Liver (tissue), 9 donors: Measurements from ENCODE around the gene PRRG4. TPM values are rescaled to one million over a fixed set of nuclear protein-coding genes. Genes with fewer than 3 reads are reported as not detected.

ENCODE experiments used
- DNase-seq: peaks from one replicate; pipeline ENCODE4 v3.0.0-alpha.2; 2017; ENCODE audit warnings: low spot score
- H3K27ac ChIP-seq, 2 donors: one replicate each; pipeline ENCODE4 v1.7.0; 2013; ENCODE audit warnings: inconsistent platforms in 2 of 2, low read length in 2 of 2, control low read depth in 1 of 2, low read depth in 1 of 2, mild to moderate bottlenecking in 1 of 2
- H3K27me3 ChIP-seq, 4 donors: one replicate each; pipeline versions ENCODE4 v1.6.1 to v1.7.0; 2013; ENCODE audit warnings: low read length in 3 of 4, inconsistent platforms in 1 of 4, mild to moderate bottlenecking in 1 of 4, moderate library complexity in 1 of 4; ENCODE audit not compliant: control insufficient read depth in 4 of 4, insufficient read depth in 4 of 4
- H3K36me3 ChIP-seq, 4 donors: one replicate each; pipeline versions ENCODE4 v1.6.1 to v1.7.0; 2013; ENCODE audit warnings: low read length in 3 of 4, mild to moderate bottlenecking in 3 of 4, low read depth in 1 of 4, moderate library complexity in 1 of 4; ENCODE audit not compliant: control insufficient read depth in 4 of 4, insufficient read depth in 3 of 4
- H3K4me1 ChIP-seq, 4 donors: one replicate each; pipeline versions ENCODE4 v1.6.1 to v1.7.0; 2013; ENCODE audit warnings: low read length in 3 of 4, mild to moderate bottlenecking in 3 of 4, moderate library complexity in 1 of 4; ENCODE audit not compliant: control insufficient read depth in 4 of 4, insufficient read depth in 4 of 4
- H3K4me3 ChIP-seq, 3 donors: one replicate each; pipeline versions ENCODE4 v1.6.1 to v1.7.0; 2013; ENCODE audit warnings: low read length in 3 of 3, control low read depth in 1 of 3, low read depth in 1 of 3, mild to moderate bottlenecking in 1 of 3
- H3K9ac ChIP-seq, 2 donors: one replicate each; pipeline ENCODE4 v1.7.0; 2013; ENCODE audit warnings: low read length in 2 of 2, mild to moderate bottlenecking in 2 of 2, moderate library complexity in 2 of 2, control low read depth in 1 of 2, low read depth in 1 of 2
- H3K9me3 ChIP-seq, 4 donors: one replicate each; pipeline versions ENCODE4 v1.6.1 to v1.7.0; 2013; ENCODE audit warnings: low read length in 3 of 4; ENCODE audit not compliant: control insufficient read depth in 4 of 4
- ATF3 ChIP-seq: IDR thresholded peaks from 2 replicates; pipeline ENCODE4 v1.6.1; 2016; ENCODE audit warnings: antibody characterized with exemption
- CTCF ChIP-seq: fragments of 150-350 bp; IDR thresholded peaks from 2 replicates; pipeline ENCODE4 v1.5.1; 2017; ENCODE audit warnings: improper control_type of control experiment, low read depth, low read length; ENCODE audit not compliant: missing input control
- FOXA1 ChIP-seq: IDR thresholded peaks from 2 replicates; pipeline ENCODE4 v1.6.1; 2016; ENCODE audit warnings: antibody characterized with exemption
- FOXA2 ChIP-seq: IDR thresholded peaks from 2 replicates; pipeline ENCODE4 v1.6.1; 2016; ENCODE audit warnings: antibody characterized with exemption
- GABPA ChIP-seq, 2 donors: IDR thresholded peaks in 1 of 2; conservative IDR thresholded peaks in 1 of 2; 2 replicates each; pipeline ENCODE4 v1.6.1; 2016; ENCODE audit warnings: antibody characterized with exemption in 2 of 2, mild to moderate bottlenecking in 1 of 2, moderate library complexity in 1 of 2
- HNF4A ChIP-seq, 2 donors: conservative IDR thresholded peaks; 2 replicates each; pipeline ENCODE4 v1.6.1; 2016; ENCODE audit warnings: antibody characterized with exemption in 2 of 2, mild to moderate bottlenecking in 2 of 2
- JUND ChIP-seq, 2 donors: IDR thresholded peaks; 2 replicates each; pipeline ENCODE4 v1.6.1; 2016; ENCODE audit warnings: antibody characterized with exemption in 2 of 2
- RAD21 ChIP-seq, 2 donors: IDR thresholded peaks; 2 replicates each; pipeline ENCODE4 v1.6.1; 2016; ENCODE audit warnings: antibody characterized with exemption in 2 of 2, mild to moderate bottlenecking in 2 of 2
- REST ChIP-seq: IDR thresholded peaks from 2 replicates; pipeline ENCODE4 v1.6.1; 2016; ENCODE audit warnings: antibody characterized with exemption, mild to moderate bottlenecking
- RXRA ChIP-seq, 2 donors: IDR thresholded peaks; 2 replicates each; pipeline ENCODE4 v1.6.1; 2017 to 2018; ENCODE audit warnings: antibody characterized with exemption in 2 of 2, mild to moderate bottlenecking in 1 of 2
- TAF1 ChIP-seq: conservative IDR thresholded peaks from 2 replicates; pipeline ENCODE4 v1.6.1; 2016; ENCODE audit warnings: antibody characterized with exemption, mild to moderate bottlenecking
- WGBS: extraction: QIAGEN DNeasy Blood & Tissue Kit; methylation state at CpG from one replicate; pipeline ENCODE4 v1.1.7; 2013; 5-methylcytosine and 5-hydroxymethylcytosine counted together
- polyA plus RNA-seq, 2 donors: library from polyadenylated mRNA; stranded (reverse) in 1 of 2; unstranded in 1 of 2; fragments of 200-250 nt in 1 of 2; fragments of >200 nt in 1 of 2; fragmentation: Nextera tagmentation in 1 of 2; extraction: Ambion mirVana in 1 of 2; gene quantifications; one replicate each; pipeline versions ENCODE4 v1.2.1 to v1.2.3, GENCODE V29; 2013 to 2015
- total RNA-seq, 2 donors: library from RNA; depleted of rRNA; stranded (reverse); fragments of >200 nt; gene quantifications; one replicate each; pipeline ENCODE4 v1.2.3, GENCODE V29; 2014
- TF ChIP-seq, protein P1 (sequence below): IDR thresholded peaks from 2 replicates; pipeline ENCODE4 v1.6.1; 2016; ENCODE audit warnings: antibody characterized with exemption
- donor health status: healthy.
- donor health status: healthy.
- donor health status: healthy.
- donor health status: healthy.
- donor health status: healthy.

Gene PRRG4
- total and polyA plus RNA-seq, 4 donors, result 3.4 to 12.0 (median 5.9) TPM

DNA sequence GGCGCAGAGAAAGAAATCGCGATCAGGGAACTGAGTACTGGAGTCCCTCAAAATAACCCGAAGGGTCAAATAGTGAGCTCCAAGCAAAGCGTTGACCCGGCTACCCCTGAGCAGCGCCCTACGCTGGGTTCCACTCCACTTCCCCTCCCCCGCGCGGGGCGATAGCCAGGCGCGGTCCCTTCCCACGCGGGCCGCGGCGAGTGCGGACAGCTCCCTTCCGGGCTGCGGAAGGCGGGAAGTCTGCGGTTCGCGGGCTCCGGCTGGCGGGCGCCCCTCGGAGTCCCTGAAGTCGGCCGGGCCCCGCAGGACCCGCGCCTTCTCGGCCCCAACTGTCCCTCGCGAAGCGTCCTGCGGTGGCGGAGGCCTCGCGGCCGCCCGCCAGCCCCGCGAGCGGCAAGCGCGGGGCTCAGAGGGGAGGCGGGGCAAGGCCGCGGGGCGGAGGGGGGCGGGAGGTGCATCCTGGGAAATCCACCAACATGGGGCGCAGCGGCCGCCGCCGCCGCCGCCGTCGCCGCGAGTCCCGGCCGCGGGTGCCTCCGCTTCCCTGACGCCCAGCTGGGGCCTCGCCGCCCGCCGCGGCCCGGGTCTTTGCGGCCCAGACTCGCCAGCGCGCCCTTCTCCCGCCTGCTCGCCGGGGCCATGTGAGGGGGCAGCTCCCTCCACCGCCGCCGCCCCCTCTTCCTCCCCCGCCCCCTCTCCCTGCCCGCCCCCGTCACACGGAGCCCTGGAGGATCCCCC lies 62.8 kb downstream of the PRRG4 start, which contains the start of gene QSER1:
TSS of gene QSER1 (plus strand) at position 457 of the 738 bp plus-strand sequence. CDS start 315 bp downstream, outside the sequence.
- H3K27me3 ChIP-seq, result no peaks in the 10 kb centered on the region
- TF ChIP-seq RXRA (IDR thresholded peaks at IDR 0.05) (no peak), FOXA2 (no peak), TAF1 (no peak), ATF3 (no peak), HNF4A (conservative IDR thresholded peaks at IDR 0.05) (no peak), GABPA (IDR thresholded peaks at IDR 0.05 in 1 of 2, conservative IDR thresholded peaks at IDR 0.05 in 1 of 2) (no peak), JUND (IDR thresholded peaks at IDR 0.05) (no peak)
- TF ChIP-seq, protein P1, sequence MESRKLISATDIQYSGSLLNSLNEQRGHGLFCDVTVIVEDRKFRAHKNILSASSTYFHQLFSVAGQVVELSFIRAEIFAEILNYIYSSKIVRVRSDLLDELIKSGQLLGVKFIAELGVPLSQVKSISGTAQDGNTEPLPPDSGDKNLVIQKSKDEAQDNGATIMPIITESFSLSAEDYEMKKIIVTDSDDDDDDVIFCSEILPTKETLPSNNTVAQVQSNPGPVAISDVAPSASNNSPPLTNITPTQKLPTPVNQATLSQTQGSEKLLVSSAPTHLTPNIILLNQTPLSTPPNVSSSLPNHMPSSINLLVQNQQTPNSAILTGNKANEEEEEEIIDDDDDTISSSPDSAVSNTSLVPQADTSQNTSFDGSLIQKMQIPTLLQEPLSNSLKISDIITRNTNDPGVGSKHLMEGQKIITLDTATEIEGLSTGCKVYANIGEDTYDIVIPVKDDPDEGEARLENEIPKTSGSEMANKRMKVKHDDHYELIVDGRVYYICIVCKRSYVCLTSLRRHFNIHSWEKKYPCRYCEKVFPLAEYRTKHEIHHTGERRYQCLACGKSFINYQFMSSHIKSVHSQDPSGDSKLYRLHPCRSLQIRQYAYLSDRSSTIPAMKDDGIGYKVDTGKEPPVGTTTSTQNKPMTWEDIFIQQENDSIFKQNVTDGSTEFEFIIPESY, result no peak
- peaks cover 0 to 15% (median 10%) of the 10 kb centered on the region in 4 donors for H3K4me1 ChIP-seq
- H3K27ac ChIP-seq, result peak within 1 kb of the TSS; percentile 87 to 89
- H3K9ac ChIP-seq, result peak within 1 kb of the TSS; percentile 79 to 87
- H3K36me3 ChIP-seq, result no peaks in the 10 kb centered on the region
- WGBS, result under 1% methylated on average over 91 of the region's 91 CpGs
- H3K4me3 ChIP-seq, result peak within 1 kb of the TSS; percentile 92 to 98 (median 92)
- H3K9me3 ChIP-seq, result no peaks in the 10 kb centered on the region
- DNase-seq, result peak; percentile 83

DNA sequence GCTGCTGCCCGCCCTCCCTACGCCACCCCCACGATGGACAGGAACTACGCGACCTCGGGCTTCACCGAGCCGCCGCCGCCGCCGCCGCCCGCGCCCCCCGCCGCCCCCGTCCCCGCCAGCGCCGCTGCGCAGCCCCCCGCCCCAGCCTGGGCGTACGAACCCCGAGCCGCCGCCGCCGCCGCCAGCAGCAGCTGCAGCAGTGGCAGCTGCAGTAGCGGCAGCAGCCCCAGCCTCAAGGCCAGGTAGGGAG lies 63.3 kb downstream of the PRRG4 start:
- H3K27me3 ChIP-seq, result no peaks in the 10 kb centered on the region
- TF ChIP-seq ATF3, result no peak
- no peak for DNase-seq
- peak overlapping the region; percentile 85 to 89 for H3K27ac ChIP-seq
- H3K36me3 ChIP-seq, result no peaks in the 10 kb centered on the region
- WGBS, result 1% methylated on average over 32 of the region's 32 CpGs
- no peak overlapping the region for H3K9ac ChIP-seq
- no peaks in the 10 kb centered on the region for H3K9me3 ChIP-seq
- H3K4me1 ChIP-seq, result peaks cover 0 to 15% (median 10%) of the 10 kb centered on the region in 4 donors
- peak overlapping the region; percentile 27 to 98 (median 92) for H3K4me3 ChIP-seq

DNA sequence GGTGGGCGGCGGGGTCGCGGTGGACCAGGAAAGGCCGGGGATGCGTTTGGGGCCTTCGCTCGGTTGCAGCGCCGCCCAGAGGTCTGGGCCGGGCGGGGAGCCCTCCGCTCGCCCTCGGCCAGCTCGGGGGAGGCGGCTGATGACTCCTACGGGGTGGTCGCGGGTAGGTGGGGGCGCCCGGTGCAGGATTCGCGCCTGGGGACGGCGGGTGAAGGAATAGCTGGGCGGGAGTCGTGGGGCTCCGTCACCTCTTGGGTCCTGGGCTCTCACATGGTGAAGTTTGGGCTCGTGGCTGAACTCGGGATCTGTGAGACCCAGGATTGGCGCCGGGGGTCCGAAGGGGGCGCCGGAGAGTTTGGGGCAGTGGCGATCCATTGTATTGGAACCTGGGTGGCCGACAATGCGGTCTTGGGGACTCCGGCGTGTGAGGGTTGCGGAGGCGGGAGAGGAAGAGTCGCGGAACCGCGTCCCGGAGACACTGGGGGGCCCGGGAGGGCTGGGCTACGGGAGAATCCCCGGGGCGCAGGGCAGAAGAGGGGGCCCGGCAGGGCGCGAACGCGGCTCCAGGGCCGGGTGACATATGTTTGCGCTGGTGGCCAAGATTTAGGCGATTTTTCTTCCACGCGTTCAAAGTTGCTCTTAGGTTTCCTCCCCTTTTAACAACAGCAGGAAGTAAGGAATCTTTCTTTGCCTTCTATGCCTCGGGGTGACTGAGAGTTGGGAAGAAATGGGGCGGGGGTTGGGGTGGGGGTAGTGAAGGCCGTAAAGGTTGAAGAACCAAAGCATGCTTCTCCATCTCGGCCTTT lies 63.8 kb downstream of the PRRG4 start:
- Histone ChIP-seq H3K4me3 (peak overlapping the region; percentile 27 to 98 (median 92)), H3K9ac (peak overlapping the region; percentile 57 to 60), H3K27ac (peak overlapping the region; percentile 85 to 89), H3K9me3 (no peaks in the 10 kb centered on the region), H3K4me1 (peaks cover 0 to 15% (median 10%) of the 10 kb centered on the region in 4 donors), H3K27me3 (no peaks in the 10 kb centered on the region), H3K36me3 (no peaks in the 10 kb centered on the region)
- under 1% methylated on average over 66 of the region's 66 CpGs for WGBS
- no peak for TF ChIP-seq REST
- no peak for TF ChIP-seq JUND (IDR thresholded peaks at IDR 0.05)
- TF ChIP-seq, protein P1, result no peak
- no peak for TF ChIP-seq FOXA1
- TF ChIP-seq CTCF, result peak; percentile 15
- TF ChIP-seq GABPA (IDR thresholded peaks at IDR 0.05 in 1 of 2, conservative IDR thresholded peaks at IDR 0.05 in 1 of 2), result no peak
- peak; percentile 33 to 34 for TF ChIP-seq RAD21 (IDR thresholded peaks at IDR 0.05)
- DNase-seq, result peak; percentile 55
